GM18520 (cell line): ENCODE measurements around the gene NRGN.
A peak's percentile ranks its signal among the peaks of the same experiment; 100 is the strongest.
"Not testable (repeated sequence)": the region's sequence is repeated elsewhere in the genome, so short reads cannot be mapped to it uniquely, and the experiment has no call there.

Experiments
- ATAC-seq: cut with Tn5 transposase; IDR thresholded peaks from one replicate; pipeline ENCODE4 v1.9.1; 2021; ENCODE audit not compliant: unreplicated experiment

NRGN gene

GRCh38 chr11:124756033-124756752 lies 16.5 kb downstream of the NRGN start:
- ATAC-seq = no peak

- no peak for ATAC-seq
Observed at GRCh38 chr11:124756753-124757227, 17.0 kb downstream of the NRGN start.

- ATAC-seq = no peak
Observed at GRCh38 chr11:124757320-124757719, 17.6 kb downstream of the NRGN start.

- ATAC-seq = peak; percentile 31
Observed at GRCh38 chr11:124758355-124759265, 18.9 kb downstream of the NRGN start.

GRCh38 chr11:124759266-124760204 lies 19.8 kb downstream of the NRGN start:
- no peak for ATAC-seq

DNA sequence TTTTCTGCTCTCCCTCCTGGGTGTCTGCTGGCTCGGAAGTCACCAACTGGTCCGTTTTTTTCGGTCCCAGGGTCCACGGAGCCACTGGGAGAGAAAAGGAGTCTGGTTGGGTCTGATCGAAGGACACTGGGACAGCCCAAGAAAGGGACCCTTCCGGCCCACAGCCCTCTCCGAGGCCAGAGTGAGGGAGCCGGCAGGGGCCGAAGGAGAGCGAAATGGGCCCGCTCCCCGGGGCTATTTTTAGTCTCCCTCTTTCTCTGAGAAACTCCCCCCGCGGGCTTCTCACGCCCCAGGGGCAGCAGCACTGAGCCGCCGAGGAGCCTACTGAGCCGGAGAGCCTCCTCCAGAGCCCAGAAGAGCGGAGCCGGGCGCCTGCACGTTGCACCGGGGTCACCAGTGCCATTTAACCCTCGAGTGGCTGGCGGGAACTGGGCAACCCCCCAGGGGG lies 20.5 kb downstream of the NRGN start:
- ATAC-seq = no peak

DNA sequence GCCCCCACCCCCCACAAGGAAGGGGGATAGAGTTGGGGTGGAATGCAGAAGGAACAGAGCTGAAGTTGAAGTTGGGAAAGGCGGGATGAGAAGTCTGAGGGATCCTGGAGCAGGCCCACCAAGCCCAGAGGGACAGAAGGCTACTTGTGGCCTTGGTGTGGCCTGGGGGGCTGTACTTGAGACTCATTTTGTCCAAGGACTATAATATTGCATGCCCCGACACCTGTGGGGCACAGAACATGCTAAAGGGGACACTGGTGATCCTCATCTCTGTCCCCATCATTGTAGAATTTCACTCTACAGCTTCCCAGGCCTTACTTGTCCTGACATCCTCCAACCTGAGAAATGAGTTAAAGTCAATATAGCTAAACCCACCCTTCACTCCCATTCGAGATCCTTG lies 21.1 kb downstream of the NRGN start:
- no peak for ATAC-seq

DNA sequence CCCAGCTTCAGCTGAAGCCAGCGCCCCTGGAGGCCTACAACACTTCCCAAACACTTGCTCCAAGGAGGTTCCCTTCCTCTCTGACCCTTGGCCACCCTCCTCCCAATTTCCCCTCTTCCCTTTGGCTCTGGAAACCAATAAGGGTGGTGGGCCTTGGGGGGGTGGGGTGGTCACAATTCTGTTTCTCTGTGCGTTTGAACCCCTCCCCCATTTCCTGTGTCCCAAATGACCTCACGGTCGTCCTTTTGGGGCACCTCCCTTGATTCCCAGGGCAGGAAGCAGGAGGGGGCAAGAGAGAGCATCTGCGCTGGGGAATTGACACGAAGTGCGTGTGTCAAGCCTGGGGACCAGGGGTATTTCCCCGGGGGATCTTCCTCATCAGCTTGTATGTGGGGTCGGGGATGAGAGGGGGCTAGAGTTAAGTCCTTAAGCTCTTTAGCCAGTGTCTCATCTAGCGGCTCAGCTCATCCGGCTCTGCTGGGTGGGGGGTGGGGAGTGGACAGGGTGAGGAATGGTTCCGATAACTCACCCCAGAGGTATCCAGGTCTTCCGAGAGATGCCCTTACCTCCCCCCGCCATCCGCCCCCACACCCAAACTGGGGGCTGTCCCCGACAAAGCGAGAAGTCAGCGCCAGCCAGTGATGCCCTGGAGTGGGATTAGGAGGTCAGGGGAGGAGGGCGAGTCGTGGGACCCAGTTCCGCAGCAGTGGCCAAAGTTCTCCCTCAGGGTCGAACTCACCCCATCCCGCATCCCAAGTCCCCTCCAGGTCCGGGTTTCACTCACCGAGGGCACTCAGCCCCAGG lies 21.8 kb downstream of the NRGN start:
- peak; percentile 1 for ATAC-seq

DNA sequence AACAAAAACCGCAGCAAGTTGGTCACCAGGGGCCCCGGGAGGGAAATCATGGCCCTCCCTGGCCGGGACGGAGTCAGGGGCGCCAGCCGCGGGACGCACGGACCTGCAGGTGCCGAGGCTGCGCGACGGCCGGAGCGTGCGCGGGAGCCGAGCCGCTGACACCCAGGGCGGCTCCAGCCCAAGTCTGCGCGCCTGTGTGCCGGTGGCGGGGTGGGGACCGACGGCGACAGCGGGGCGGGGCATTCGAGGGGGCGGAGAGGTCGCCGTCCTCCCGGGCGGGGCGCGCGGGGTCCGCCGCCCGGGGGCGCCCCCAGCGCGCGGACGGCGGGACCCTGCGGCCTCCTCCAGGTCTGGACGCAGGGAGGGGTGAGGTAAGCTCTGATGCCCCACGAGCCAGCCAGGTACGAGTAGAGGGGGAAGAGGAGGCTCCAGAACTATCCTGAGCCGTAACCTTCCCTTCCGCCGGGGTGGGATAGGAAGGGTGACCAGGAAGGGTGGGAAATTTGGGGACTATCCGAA lies 22.4 kb downstream of the NRGN start, which contains the start of gene ESAM:
TSS of gene ESAM (minus strand) at position 186 of the 519 bp plus-strand sequence. CDS start at position 50, 136 bp downstream.
- peak; percentile 59 for ATAC-seq

DNA sequence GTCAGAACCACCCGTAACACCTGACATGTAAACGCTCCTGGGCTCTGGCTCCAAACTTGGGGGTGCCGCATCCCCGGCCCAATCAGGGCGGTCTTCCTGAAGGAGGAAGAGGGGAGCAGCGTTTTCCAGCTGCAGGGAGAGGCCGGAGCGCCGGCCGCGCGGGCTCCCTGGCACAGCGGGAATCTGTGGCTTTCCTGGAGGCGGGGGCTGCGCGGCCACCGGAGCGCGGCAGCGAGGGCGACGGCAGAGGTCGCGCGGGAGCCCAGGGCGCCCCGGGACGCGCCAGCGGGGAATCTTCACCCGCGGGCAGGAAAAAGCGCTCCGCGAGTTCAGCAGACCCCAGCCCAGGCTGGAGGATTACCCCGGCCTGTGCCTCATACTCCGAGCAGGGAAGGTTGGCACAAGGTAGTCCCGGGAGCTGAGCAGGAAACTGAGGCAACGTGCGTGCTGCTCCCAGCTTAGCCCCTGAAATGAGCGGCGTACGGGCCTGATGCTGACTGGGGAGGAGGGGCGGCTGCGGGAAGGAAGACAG lies 22.9 kb downstream of the NRGN start:
- no peak for ATAC-seq

GRCh38 chr11:124763156-124763947 lies 23.6 kb downstream of the NRGN start:
- ATAC-seq = no peak

- no peak for ATAC-seq
Observed at GRCh38 chr11:124766156-124766555, 26.4 kb downstream of the NRGN start.

DNA sequence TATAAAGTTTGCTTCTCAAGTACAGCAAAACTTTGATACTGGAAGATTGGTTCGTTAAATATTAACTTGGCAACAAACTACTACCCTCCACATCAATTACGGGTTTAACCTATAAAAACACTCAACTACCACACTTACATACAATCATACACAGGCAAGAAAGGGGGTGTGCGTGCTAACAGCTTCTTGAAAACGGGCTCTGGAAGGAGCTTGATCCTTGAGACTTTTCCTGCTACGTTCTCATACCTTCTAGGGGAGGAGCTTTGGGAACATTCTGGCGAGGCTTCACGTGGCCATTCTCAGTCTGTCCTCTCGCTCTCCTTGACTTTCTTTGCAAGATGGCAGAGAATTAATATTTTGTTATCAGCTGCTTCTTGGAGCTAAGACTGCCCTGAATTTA lies 29.2 kb downstream of the NRGN start:
- ATAC-seq = no peak

DNA sequence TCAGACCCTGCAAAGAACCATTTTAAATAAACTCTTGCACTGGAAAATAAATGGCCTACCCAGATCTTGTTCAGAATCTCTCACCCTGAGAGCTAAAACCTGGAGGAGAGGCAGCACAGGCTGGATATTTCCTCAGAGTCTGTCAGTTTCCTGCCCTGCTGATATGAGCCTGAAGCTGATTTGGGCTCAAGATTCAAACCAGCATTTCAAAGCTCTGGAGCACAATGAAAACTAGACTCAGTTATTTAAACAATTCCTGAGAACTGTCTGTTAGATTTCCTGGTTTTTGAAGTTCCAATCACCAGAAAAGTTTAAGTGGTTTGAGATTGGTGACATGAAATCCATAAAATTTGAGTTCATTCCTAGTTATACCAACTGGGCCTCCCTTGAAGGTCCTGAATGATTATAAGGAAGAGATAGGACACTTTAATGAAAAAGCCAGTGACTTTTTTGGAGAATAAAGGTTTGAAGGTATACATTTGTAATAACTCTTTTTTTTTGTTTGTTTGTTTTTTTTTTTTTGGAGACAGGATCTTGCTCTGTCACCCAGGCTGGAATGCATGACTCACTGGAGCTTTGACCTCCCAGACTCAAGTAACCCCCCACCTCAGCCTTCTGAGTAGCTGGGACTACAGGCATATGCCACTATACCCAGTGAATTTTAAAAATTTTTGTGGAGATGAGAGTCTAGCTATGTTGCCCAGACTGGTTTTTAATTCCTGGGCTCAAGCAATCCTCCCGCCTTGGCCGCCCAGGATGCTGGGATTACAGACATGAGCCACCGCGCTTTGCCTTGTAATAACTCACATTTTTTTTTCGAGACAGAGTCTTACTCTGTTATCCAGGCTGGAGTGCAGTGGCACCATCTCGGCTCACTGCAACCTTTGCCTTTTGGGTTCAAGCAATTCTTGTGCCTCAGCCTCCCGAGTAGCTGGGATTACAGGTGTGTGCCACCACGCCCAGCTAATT lies 30.3 kb downstream of the NRGN start:
- ATAC-seq = no peak

DNA sequence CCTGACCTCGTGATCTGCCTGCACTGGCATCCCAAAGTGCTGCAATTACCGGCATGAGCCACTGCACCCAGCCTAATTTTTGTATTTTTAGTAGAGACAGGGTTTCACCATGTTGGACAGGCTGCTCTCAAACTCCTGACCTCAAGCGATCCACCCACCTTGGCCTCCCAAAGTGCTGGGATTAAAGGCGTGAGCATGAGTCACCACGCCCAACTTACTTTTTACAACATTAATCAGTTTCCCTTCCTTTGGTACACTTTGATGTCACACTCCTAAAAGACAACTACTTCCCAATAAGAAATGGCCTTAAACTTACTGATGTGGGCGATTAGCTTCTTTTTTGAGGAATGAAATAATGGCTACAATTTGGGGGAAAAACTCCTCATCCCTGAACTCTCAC lies 31.2 kb downstream of the NRGN start:
- ATAC-seq = not testable (repeated sequence)

DNA sequence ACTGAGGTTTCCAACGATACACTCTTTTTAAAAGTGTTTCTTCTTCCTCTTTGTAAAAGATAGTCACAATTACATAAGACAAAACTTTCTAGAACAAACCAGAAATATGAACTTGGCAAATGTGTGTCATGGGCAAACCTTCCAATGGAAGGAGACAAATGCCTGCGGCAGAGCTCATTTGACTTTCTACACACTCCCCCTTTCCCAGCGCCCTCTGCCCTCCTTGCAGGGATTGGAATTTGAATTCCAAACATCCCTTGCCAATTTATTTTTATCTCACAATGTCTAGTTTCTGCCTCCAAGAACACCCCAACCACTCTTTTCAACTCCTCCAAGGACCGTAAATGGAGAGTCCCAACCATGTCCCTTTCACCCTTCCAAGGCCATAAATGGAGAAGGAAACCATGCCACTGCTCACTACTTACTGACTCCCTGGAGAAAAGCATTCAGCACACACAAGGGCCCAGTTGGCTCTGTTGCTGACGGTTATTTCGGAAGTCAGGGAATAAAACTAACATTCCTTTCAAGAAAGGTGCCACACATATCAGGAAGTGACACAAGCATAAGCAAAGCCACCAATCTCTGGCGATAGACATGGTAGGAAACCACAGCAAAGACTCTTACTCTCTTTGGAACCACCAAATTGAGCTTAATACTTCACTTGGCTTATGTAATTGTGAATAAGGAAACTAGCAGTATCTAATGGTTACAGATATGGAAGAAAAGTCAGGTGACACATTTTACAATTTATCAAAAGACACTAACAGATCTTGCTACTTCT lies 37.3 kb downstream of the NRGN start:
- ATAC-seq = no peak

DNA sequence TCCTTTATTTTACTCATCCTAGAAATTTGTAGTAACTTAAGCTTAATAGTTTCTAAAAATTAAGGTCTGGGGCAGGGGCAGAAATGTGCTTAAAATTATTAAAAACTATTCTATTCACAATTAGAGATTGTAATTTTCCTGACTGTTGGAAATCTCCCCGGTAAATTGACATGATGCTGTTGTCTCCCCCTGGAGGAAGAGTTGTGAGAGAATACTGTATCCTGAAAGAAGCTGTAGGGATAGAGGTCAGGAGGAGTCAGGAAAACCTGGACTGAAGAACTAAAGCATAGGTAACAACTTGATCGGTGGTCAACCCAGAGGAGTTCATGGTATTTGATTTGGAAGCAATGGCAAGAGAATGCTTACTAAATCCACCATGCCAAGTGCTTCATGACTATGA lies 38.5 kb downstream of the NRGN start:
- ATAC-seq = no peak
